K562 (cell line): ENCODE data around the gene CFL1. TPM values are rescaled to one million over a fixed set of nuclear protein-coding genes. Genes with fewer than 3 reads are reported as not detected.
A peak's percentile ranks its signal among the peaks of the same experiment; 100 is the strongest.

Source experiments
- ATAC-seq: fragments of 200-7000 bp; cut with Tn5 transposase; 3 replicates; pipeline ENCODE4 v1.9.1; 2020; ENCODE audit warnings: moderate library complexity
- BruUV-seq: library from RNA; stranded (reverse); fragments of 400-500 nt; replicated peaks from 2 replicates; lab custom pipeline; 2021; lab: Mats Ljungman, UMichigan
- CTCF ChIA-PET: fragments of 300-600 bp; formaldehyde crosslinking; extraction: SDS; loops from one replicate; lab custom pipeline; 2021; ENCODE audit warnings: low intra/inter-chr PET ratio; lab: Yijun Ruan, JAX
- POLR2A ChIA-PET: fragments of 300-600, 350-650 bp; sonication (Branson Sonifier 250); formaldehyde crosslinking; extraction: SDS; loops from one replicate; lab custom pipeline; 2021; ENCODE audit warnings: antibody characterized with exemption, inconsistent platforms; lab: Yijun Ruan, JAX
- DNase-seq, 4 experiments: peaks; one replicate each; pipeline versions ENCODE4 v3.0.0 to v3.0.0-alpha.2; 2011 to 2018; ENCODE audit warnings: low spot score in 3 of 4, mixed read lengths in 3 of 4; ENCODE audit errors: extremely low read depth in 1 of 4
- FAIRE-seq: peaks from 2 replicates; lab custom pipeline; 2011; peaks lifted over from hg19 to GRCh38; lab: Jason Lieb, UNC
- H2AFZ ChIP-seq: 2 replicates; pipeline ENCODE4 v1.6.0; 2011; ENCODE audit warnings: low read depth, low read length, control low read depth, inconsistent platforms
- H3K27ac ChIP-seq: fragments of 200-600 bp; 3 replicates; pipeline ENCODE4 v1.8.0; 2011; ENCODE audit warnings: low read depth, mild to moderate bottlenecking, control low read depth, inconsistent platforms, low read length, moderate library complexity, mixed read lengths; ENCODE audit errors: extremely low read depth
- H3K27me3 ChIP-seq, 2 experiments: fragments of 300-600 bp in 1 of 2; 2 replicates in 1 of 2; 3 replicates in 1 of 2; pipeline versions ENCODE4 v1.6.0 to v1.8.0; 2011; ENCODE audit warnings: inconsistent platforms in 2 of 2, low read length in 2 of 2, mild to moderate bottlenecking in 1 of 2, mixed read lengths in 1 of 2, moderate library complexity in 1 of 2; ENCODE audit not compliant: control insufficient read depth in 2 of 2, insufficient read depth in 2 of 2
- H3K36me3 ChIP-seq: fragments of 300-600 bp; 3 replicates; pipeline ENCODE4 v1.8.0; 2011; ENCODE audit warnings: mild to moderate bottlenecking, low read length, inconsistent platforms; ENCODE audit not compliant: control insufficient read depth, insufficient read depth
- H3K4me1 ChIP-seq, 2 experiments: fragments of 200-600 bp in 1 of 2; replicated peaks in 1 of 2; 2 replicates in 1 of 2; 3 replicates in 1 of 2; pipeline versions ENCODE4 v1.5.1 to v1.8.0; 2011; ENCODE audit warnings: inconsistent platforms in 2 of 2, low read length in 2 of 2, mild to moderate bottlenecking in 1 of 2, mixed read lengths in 1 of 2, moderate library complexity in 1 of 2; ENCODE audit not compliant: control insufficient read depth in 2 of 2, insufficient read depth in 2 of 2
- H3K4me2 ChIP-seq: 2 replicates; pipeline ENCODE4 v1.6.1; 2011; ENCODE audit warnings: low read length, control low read depth, inconsistent platforms, mixed read lengths; ENCODE audit not compliant: insufficient read depth
- H3K4me3 ChIP-seq: fragments of 200-600 bp; sonication (generic), shearing (Covaris generic); 2 replicates; pipeline ENCODE4 v1.5.1; 2016; ENCODE audit warnings: control low read depth, inconsistent platforms
- H3K79me2 ChIP-seq: fragments of 200-600 bp; 3 replicates; pipeline ENCODE4 v1.8.0; 2011; ENCODE audit warnings: low read length, inconsistent platforms; ENCODE audit not compliant: control insufficient read depth, insufficient read depth
- H3K9ac ChIP-seq, 2 experiments: 2 replicates each; pipeline versions ENCODE4 v1.6.0 to v1.6.1; 2011; ENCODE audit warnings: low read depth in 2 of 2, low read length in 2 of 2, control low read depth in 1 of 2, inconsistent platforms in 1 of 2, mild to moderate bottlenecking in 1 of 2, mixed read lengths in 1 of 2; ENCODE audit not compliant: insufficient read depth in 1 of 2
- H3K9me1 ChIP-seq: one replicate; pipeline ENCODE4 v1.6.0; 2011; ENCODE audit warnings: inconsistent platforms, mild to moderate bottlenecking, low read length, moderate library complexity; ENCODE audit not compliant: control insufficient read depth, insufficient read depth
- H3K9me3 ChIP-seq: replicated peaks from 2 replicates; pipeline ENCODE4 v1.5.1; 2011; ENCODE audit warnings: low read depth, low read length, inconsistent platforms; ENCODE audit not compliant: control insufficient read depth, insufficient read depth
- H4K20me1 ChIP-seq: replicated peaks from 2 replicates; pipeline ENCODE4 v1.6.1; 2011; ENCODE audit warnings: low read length, inconsistent platforms, mixed read lengths; ENCODE audit not compliant: control insufficient read depth, insufficient read depth
- CCNT2 ChIP-seq: IDR thresholded peaks from 2 replicates; pipeline ENCODE4 v1.6.1; 2011; ENCODE audit warnings: borderline replicate concordance, low read depth, mild to moderate bottlenecking, moderate library complexity, mixed read lengths, low read length; ENCODE audit not compliant: insufficient read length; ENCODE audit errors: extremely low read depth
- ELF1 ChIP-seq: fragments of 200-800 bp; sonication (Bioruptor generic); IDR thresholded peaks from 2 replicates; pipeline ENCODE4 v1.6.1; 2016; ENCODE audit warnings: missing genetic modification characterization, missing compliant biosample characterization
- ESRRB ChIP-seq: fragments of 250-450 bp; sonication (Bioruptor Pico); IDR thresholded peaks from 2 replicates; pipeline ENCODE4 v1.5.0; 2020; ENCODE audit warnings: mild to moderate bottlenecking, moderate library complexity, borderline replicate concordance
- HCFC1 ChIP-seq: IDR thresholded peaks from 2 replicates; pipeline ENCODE4 v1.6.1; 2012; ENCODE audit warnings: low read depth, low read length, improper control_type of control experiment
- HNRNPLL ChIP-seq: fragments of 200-400 bp; formaldehyde crosslinking; IDR thresholded peaks from 2 replicates; pipeline ENCODE4 v1.6.1; 2017; ENCODE audit warnings: low read length, low read depth, mild to moderate bottlenecking; ENCODE audit not compliant: poor library complexity, severe bottlenecking
- MAZ ChIP-seq, 2 experiments: fragments of 450-650 bp in 1 of 2; sonication (generic) in 1 of 2; formaldehyde crosslinking; IDR thresholded peaks in 1 of 2; conservative IDR thresholded peaks in 1 of 2; 2 replicates each; pipeline versions ENCODE4 v1.4.0 to v1.5.0; 2020; ENCODE audit warnings: mild to moderate bottlenecking in 1 of 2, missing genetic modification reagents in 1 of 2
- MBD2 ChIP-seq: sonication (generic); IDR thresholded peaks from 2 replicates; pipeline ENCODE4 v1.6.1; 2016; ENCODE audit warnings: low read depth, borderline replicate concordance
- PML ChIP-seq: IDR thresholded peaks from 2 replicates; pipeline ENCODE4 v1.6.1; 2012; ENCODE audit warnings: low read length, inconsistent platforms
- PTRF ChIP-seq: fragments of 450-650 bp; IDR thresholded peaks from 2 replicates; pipeline ENCODE4 v1.6.1; 2016; ENCODE audit warnings: mild to moderate bottlenecking, missing genetic modification characterization, missing compliant biosample characterization
- SAFB ChIP-seq: fragments of 200-400 bp; formaldehyde crosslinking; IDR thresholded peaks from 2 replicates; pipeline ENCODE4 v1.6.1; 2017; ENCODE audit warnings: low read depth, low read length, borderline replicate concordance
- STAT6 ChIP-seq: sonication (generic); formaldehyde crosslinking; IDR thresholded peaks from 2 replicates; pipeline ENCODE4 v1.8.1; 2023; ENCODE audit warnings: mild to moderate bottlenecking, missing genetic modification reagents
- ZBED1 ChIP-seq: IDR thresholded peaks from 2 replicates; pipeline ENCODE4 v1.6.1; 2014
- ZNF766 ChIP-seq: fragments of 200-800 bp; sonication (Bioruptor generic); conservative IDR thresholded peaks from 2 replicates; pipeline ENCODE4 v1.6.1; 2016; ENCODE audit warnings: missing genetic modification characterization, missing compliant biosample characterization
- WGBS: fragments of 100-300 bp; shearing (Covaris generic); methylation state at CpG from one replicate; pipeline ENCODE4 v1.1.6; 2016; ENCODE audit warnings: low coverage, mixed read lengths; ENCODE audit not compliant: insufficient coverage; ENCODE audit errors: missing lambda C conversion rate; 5-methylcytosine and 5-hydroxymethylcytosine counted together
- in situ Hi-C: fragments of 300-500 bp; cut with MboI; formaldehyde crosslinking; loops from 4 replicates; pipeline ENCODE4 v1.15.0; 2018; ENCODE audit warnings: inconsistent platforms, mixed read lengths
- intact Hi-C: fragments of 100-400 bp; cut with micrococcal nuclease; formaldehyde crosslinking; loops from 2 replicates; pipeline ENCODE4 v1.14.2; 2022
- polyA plus RNA-seq, 8 experiments: library from polyadenylated mRNA; depleted of rRNA in 4 of 8; stranded (reverse) in 5 of 8; unstranded in 3 of 8; fragments of >200 nt; fragmentation: Nextera tagmentation in 2 of 8; fragmentation: Illumina TruSeq in 1 of 8; extraction: Ambion mirVana in 2 of 8; extraction: Trizol in 1 of 8; gene quantifications; 2 replicates each; pipeline versions ENCODE4 v1.2.1 to v1.2.3, GENCODE V29; 2011 to 2014; ENCODE audit warnings: inconsistent platforms in 1 of 8, missing spikeins in 1 of 8
- total RNA-seq, 7 experiments: library from RNA; depleted of rRNA in 6 of 7; stranded (reverse); fragments of >200 nt in 6 of 7; fragmentation: Illumina TruSeq in 2 of 7; extraction: Trizol in 2 of 7; gene quantifications; 2 replicates each; pipeline versions ENCODE4 v1.2.1 to v1.2.3, GENCODE V29; 2011 to 2021; ENCODE audit warnings: low replicate concordance in 1 of 7
- TF ChIP-seq, protein P1 (sequence below): sonication (generic); formaldehyde crosslinking; IDR thresholded peaks from 2 replicates; pipeline ENCODE4 v1.8.0; 2022; ENCODE audit warnings: missing genetic modification reagents, mild to moderate bottlenecking, moderate library complexity, borderline replicate concordance
- TF ChIP-seq, protein P2 (sequence below), 2 experiments: IDR thresholded peaks; 2 replicates each; pipeline ENCODE4 v1.6.1; 2011; ENCODE audit warnings: borderline replicate concordance in 1 of 2, control low read depth in 1 of 2, low read depth in 1 of 2, low read length in 1 of 2, mild to moderate bottlenecking in 1 of 2, mixed read lengths in 1 of 2, moderate library complexity in 1 of 2; ENCODE audit not compliant: insufficient read depth in 1 of 2, insufficient read length in 1 of 2, poor library complexity in 1 of 2, severe bottlenecking in 1 of 2; ENCODE audit errors: extremely low read depth in 1 of 2

CFL1 gene
- total and polyA plus RNA-seq, 9 of the 15 experiments (the other 6 are each of a cell fraction or from before 2014, with no cell fraction given) = 105 to 1,101 (median 859) TPM

GRCh38 chr11:65859095-65859811 is 1.3 kb upstream of the CFL1 start:
- peak overlapping the region; percentile 99 to 100 for H3K9ac ChIP-seq
- ChIA-PET CTCF (interaction anchor here (0.9 to 1.1 kb wide), 2 partner anchors 41 to 130 kb away, joined by 3 read pairs; no protein-coding TSS in a partner anchor), POLR2A (interaction anchor here (0.6 to 5.6 kb wide), 38 partner anchors 10 to 738 kb away, joined by 3 to 151 read pairs (median 4); partner anchors contain the start of genes AP5B1, BANF1, CCDC85B and EIF1AD)
- peaks cover 57% of the 10 kb centered on the region for H3K36me3 ChIP-seq
- H3K27ac ChIP-seq = peak overlapping the region; percentile 96
- intact Hi-C loops (loop anchor here (5.0 kb wide), 1 partner anchor 43 kb away; the partner anchor contains the start of gene FOSL1), in situ Hi-C loops (no loop called here)
- no peaks in the 10 kb centered on the region for H3K9me3 ChIP-seq
- ATAC-seq (peak; percentile 80), DNase-seq (peak; percentile 82 to 100 (median 89)), FAIRE-seq (peak; percentile 90)
- no peaks in the 10 kb centered on the region; a peak in 1 of 5 replicates for H3K27me3 ChIP-seq
- peak overlapping the region; percentile 95 for H3K4me3 ChIP-seq
- H4K20me1 ChIP-seq = peaks cover 22% of the 10 kb centered on the region
- under 1% methylated on average over 41 of the region's 46 CpGs for WGBS
- no TSS peak for BruUV-seq
- H3K4me1 ChIP-seq = peaks cover 14 to 72% of the 10 kb centered on the region in 2 experiments
- peak overlapping the region; percentile 95 for H3K4me2 ChIP-seq
- peaks cover 63% of the 10 kb centered on the region for H3K79me2 ChIP-seq
- peak overlapping the region; percentile 69 for H2AFZ ChIP-seq
- H3K9me1 ChIP-seq = peaks cover 11% of the 10 kb centered on the region
- TF ChIP-seq, protein P1, sequence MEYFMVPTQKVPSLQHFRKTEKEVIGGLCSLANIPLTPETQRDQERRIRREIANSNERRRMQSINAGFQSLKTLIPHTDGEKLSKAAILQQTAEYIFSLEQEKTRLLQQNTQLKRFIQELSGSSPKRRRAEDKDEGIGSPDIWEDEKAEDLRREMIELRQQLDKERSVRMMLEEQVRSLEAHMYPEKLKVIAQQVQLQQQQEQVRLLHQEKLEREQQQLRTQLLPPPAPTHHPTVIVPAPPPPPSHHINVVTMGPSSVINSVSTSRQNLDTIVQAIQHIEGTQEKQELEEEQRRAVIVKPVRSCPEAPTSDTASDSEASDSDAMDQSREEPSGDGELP (CRISPR knock-in tag) = peak; percentile 79
- peak; percentile 80 for TF ChIP-seq ELF1
- TF ChIP-seq ESRRB (CRISPR knock-in tag) = no peak
- TF ChIP-seq HNRNPLL = peak; percentile 15
- no peak for TF ChIP-seq PTRF (tag)
- peak; percentile 55 to 89; a peak in 3 of 4 replicates for TF ChIP-seq MAZ (CRISPR knock-in tag; conservative IDR thresholded peaks at IDR 0.05 in 1 of 2, IDR thresholded peaks at IDR 0.05 in 1 of 2)
- TF ChIP-seq STAT6 (CRISPR knock-in tag) = no peak
- peak; percentile 96 for TF ChIP-seq ZNF766
- peak; percentile 77 for TF ChIP-seq CCNT2
- TF ChIP-seq HCFC1 = peak; percentile 59
- TF ChIP-seq, protein P2, sequence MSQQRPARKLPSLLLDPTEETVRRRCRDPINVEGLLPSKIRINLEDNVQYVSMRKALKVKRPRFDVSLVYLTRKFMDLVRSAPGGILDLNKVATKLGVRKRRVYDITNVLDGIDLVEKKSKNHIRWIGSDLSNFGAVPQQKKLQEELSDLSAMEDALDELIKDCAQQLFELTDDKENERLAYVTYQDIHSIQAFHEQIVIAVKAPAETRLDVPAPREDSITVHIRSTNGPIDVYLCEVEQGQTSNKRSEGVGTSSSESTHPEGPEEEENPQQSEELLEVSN (IDR thresholded peaks at IDR 0.05; ENCODE audit: borderline replicate concordance in 1 of 2, extremely low read depth in 1 of 2, insufficient read depth in 1 of 2, insufficient read length in 1 of 2, low read depth in 1 of 2, low read length in 1 of 2, poor library complexity in 1 of 2, severe bottlenecking in 1 of 2) = peak; percentile 34 to 65
- peak; percentile 20; the same call in 1 of the 2 replicates for TF ChIP-seq SAFB
- peak; percentile 59 for TF ChIP-seq MBD2
- peak; percentile 82 for TF ChIP-seq PML
- TF ChIP-seq ZBED1 = 0 out of 2 replicates have a peak, but pooled peaks have one; percentile 17
